Ishikawa (cell line): ENCODE data around the gene SRP72.

ENCODE experiments used
- TCF12 ChIP-seq: IDR thresholded peaks from 2 replicates; pipeline ENCODE4 v1.6.1; 2012; ENCODE audit warnings: low read depth
- TF ChIP-seq, protein P1 (sequence below): IDR thresholded peaks from 2 replicates; pipeline ENCODE4 v1.6.1; 2012; ENCODE audit warnings: low read depth, mild to moderate bottlenecking

DNA sequence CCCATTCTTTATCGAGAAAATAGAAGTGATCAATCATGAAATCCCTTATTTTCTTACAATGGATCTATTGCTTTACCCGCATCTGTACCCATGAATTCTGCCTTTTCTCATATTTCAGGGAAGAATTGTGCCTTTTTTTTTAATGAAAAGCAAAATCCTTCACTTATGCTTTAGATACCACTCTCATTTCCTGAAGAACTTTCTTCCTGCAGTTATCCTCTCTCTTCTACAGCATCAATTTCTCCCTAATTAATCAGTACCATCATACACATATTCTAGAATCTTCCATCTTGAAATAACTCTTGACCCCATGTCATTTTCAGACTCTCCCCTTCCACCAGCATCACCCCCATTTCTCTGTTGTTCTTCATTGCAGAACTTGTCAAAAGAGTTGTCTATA, 64.8 kb downstream of the SRP72 start:
- TF ChIP-seq, protein P1, sequence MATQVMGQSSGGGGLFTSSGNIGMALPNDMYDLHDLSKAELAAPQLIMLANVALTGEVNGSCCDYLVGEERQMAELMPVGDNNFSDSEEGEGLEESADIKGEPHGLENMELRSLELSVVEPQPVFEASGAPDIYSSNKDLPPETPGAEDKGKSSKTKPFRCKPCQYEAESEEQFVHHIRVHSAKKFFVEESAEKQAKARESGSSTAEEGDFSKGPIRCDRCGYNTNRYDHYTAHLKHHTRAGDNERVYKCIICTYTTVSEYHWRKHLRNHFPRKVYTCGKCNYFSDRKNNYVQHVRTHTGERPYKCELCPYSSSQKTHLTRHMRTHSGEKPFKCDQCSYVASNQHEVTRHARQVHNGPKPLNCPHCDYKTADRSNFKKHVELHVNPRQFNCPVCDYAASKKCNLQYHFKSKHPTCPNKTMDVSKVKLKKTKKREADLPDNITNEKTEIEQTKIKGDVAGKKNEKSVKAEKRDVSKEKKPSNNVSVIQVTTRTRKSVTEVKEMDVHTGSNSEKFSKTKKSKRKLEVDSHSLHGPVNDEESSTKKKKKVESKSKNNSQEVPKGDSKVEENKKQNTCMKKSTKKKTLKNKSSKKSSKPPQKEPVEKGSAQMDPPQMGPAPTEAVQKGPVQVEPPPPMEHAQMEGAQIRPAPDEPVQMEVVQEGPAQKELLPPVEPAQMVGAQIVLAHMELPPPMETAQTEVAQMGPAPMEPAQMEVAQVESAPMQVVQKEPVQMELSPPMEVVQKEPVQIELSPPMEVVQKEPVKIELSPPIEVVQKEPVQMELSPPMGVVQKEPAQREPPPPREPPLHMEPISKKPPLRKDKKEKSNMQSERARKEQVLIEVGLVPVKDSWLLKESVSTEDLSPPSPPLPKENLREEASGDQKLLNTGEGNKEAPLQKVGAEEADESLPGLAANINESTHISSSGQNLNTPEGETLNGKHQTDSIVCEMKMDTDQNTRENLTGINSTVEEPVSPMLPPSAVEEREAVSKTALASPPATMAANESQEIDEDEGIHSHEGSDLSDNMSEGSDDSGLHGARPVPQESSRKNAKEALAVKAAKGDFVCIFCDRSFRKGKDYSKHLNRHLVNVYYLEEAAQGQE, result no peak
- TF ChIP-seq TCF12, result no peak
